Neural cell (in vitro differentiated cells): ENCODE data around the gene CLEC14A. TPM values are rescaled to one million over a fixed set of nuclear protein-coding genes. Genes with fewer than 3 reads are reported as not detected.

Experiments used
- H2AFZ ChIP-seq: fragments of 200-600, 300-800 bp; sonication (generic), shearing (Covaris generic); 2 replicates; pipeline ENCODE4 v1.6.0; 2014; ENCODE audit warnings: low read depth, mild to moderate bottlenecking, antibody characterized with exemption, low read length, moderate library complexity
- H3F3A ChIP-seq: fragments of 200-600 bp; shearing (Covaris generic); 2 replicates; pipeline ENCODE4 v1.6.1; 2016; ENCODE audit warnings: mild to moderate bottlenecking, moderate library complexity, mixed read lengths, antibody characterized with exemption, low read length; ENCODE audit not compliant: insufficient read depth, poor library complexity, severe bottlenecking
- H3K27ac ChIP-seq: fragments of 200-600, 300-800 bp; sonication (generic), shearing (Covaris generic); 2 replicates; pipeline ENCODE4 v1.5.1; 2014; ENCODE audit warnings: mild to moderate bottlenecking, low read length, moderate library complexity
- H3K27me3 ChIP-seq: fragments of 300-800, 200-600 bp; sonication (generic), shearing (Covaris generic); 2 replicates; pipeline ENCODE4 v1.6.0; 2014; ENCODE audit warnings: mild to moderate bottlenecking, low read depth, low read length, moderate library complexity; ENCODE audit not compliant: insufficient read depth
- H3K36me3 ChIP-seq: fragments of 300-800, 200-600 bp; sonication (generic), shearing (Covaris generic); 2 replicates; pipeline ENCODE4 v1.5.1; 2014; ENCODE audit warnings: mild to moderate bottlenecking, antibody characterized with exemption, low read length, moderate library complexity; ENCODE audit not compliant: insufficient read depth
- H3K4me2 ChIP-seq: fragments of 300-800, 200-600 bp; sonication (generic), shearing (Covaris generic); 2 replicates; pipeline ENCODE4 v1.6.0; 2014; ENCODE audit warnings: mild to moderate bottlenecking, low read length
- H3K4me3 ChIP-seq: fragments of 300-800, 200-600 bp; sonication (generic), shearing (Covaris generic); 2 replicates; pipeline ENCODE4 v1.5.1; 2014; ENCODE audit warnings: mild to moderate bottlenecking, low read length, moderate library complexity
- H3K79me2 ChIP-seq: fragments of 200-600 bp; shearing (Covaris generic); replicated peaks from 2 replicates; pipeline ENCODE4 v1.6.0; 2014; ENCODE audit warnings: mild to moderate bottlenecking, low read length, moderate library complexity; ENCODE audit not compliant: insufficient read depth
- H3K9ac ChIP-seq: fragments of 300-800, 200-600 bp; sonication (generic), shearing (Covaris generic); 2 replicates; pipeline ENCODE4 v1.6.1; 2016; ENCODE audit warnings: mild to moderate bottlenecking, low read length, mixed read lengths
- H3K9me2 ChIP-seq: fragments of 200-600 bp; shearing (Covaris generic); 2 replicates; pipeline ENCODE4 v1.6.1; 2016; ENCODE audit warnings: mild to moderate bottlenecking, low read length, mixed read lengths; ENCODE audit not compliant: insufficient read depth
- H3K9me3 ChIP-seq: fragments of 200-600, 300-800 bp; sonication (generic), shearing (Covaris generic); 2 replicates; pipeline ENCODE4 v1.6.1; 2016; ENCODE audit warnings: mild to moderate bottlenecking, mixed run types, low read length, moderate library complexity, mixed read lengths
- H4K20me1 ChIP-seq: fragments of 200-600 bp; shearing (Covaris generic); 2 replicates; pipeline ENCODE4 v1.6.1; 2016; ENCODE audit warnings: mild to moderate bottlenecking, mixed run types; ENCODE audit not compliant: insufficient read depth
- EP300 ChIP-seq: fragments of 450-650 bp; conservative IDR thresholded peaks from 2 replicates; pipeline ENCODE4 v1.6.1; 2014; ENCODE audit warnings: antibody characterized with exemption, mild to moderate bottlenecking, moderate library complexity; ENCODE audit not compliant: poor library complexity, severe bottlenecking
- EZH2 ChIP-seq: fragments of 200-600, 300-800 bp; shearing (Covaris generic), sonication (generic); IDR thresholded peaks from 2 replicates; pipeline ENCODE4 v1.6.1; 2014; ENCODE audit warnings: antibody characterized with exemption, low read length, borderline replicate concordance, mild to moderate bottlenecking; ENCODE audit not compliant: insufficient read depth, poor library complexity, severe bottlenecking
- MXI1 ChIP-seq: fragments of 450-650 bp; conservative IDR thresholded peaks from 2 replicates; pipeline ENCODE4 v1.6.1; 2014; ENCODE audit warnings: antibody characterized with exemption, mild to moderate bottlenecking; ENCODE audit not compliant: poor library complexity, severe bottlenecking
- POLR2AphosphoS5 ChIP-seq: IDR thresholded peaks from 2 replicates; pipeline ENCODE4 v1.6.1; 2012
- RAD21 ChIP-seq: fragments of 450-650 bp; conservative IDR thresholded peaks from 2 replicates; pipeline ENCODE4 v1.6.1; 2014; ENCODE audit warnings: antibody characterized with exemption, mild to moderate bottlenecking, moderate library complexity
- SMC3 ChIP-seq: fragments of 450-650 bp; conservative IDR thresholded peaks from 2 replicates; pipeline ENCODE4 v1.6.1; 2014; ENCODE audit warnings: antibody characterized with exemption, mild to moderate bottlenecking, moderate library complexity; ENCODE audit not compliant: poor library complexity
- TAF1 ChIP-seq: IDR thresholded peaks from 2 replicates; pipeline ENCODE4 v1.6.1; 2012; ENCODE audit warnings: low read depth
- polyA plus RNA-seq: library from polyadenylated mRNA; depleted of rRNA; stranded (reverse); fragments of >200 nt; gene quantifications from 2 replicates; pipeline ENCODE4 v1.2.3, GENCODE V29; 2014
- TF ChIP-seq, protein P1 (sequence below): fragments of 450-650 bp; IDR thresholded peaks from 2 replicates; pipeline ENCODE4 v1.5.1; 2014; ENCODE audit warnings: antibody characterized with exemption, mild to moderate bottlenecking, moderate library complexity; ENCODE audit not compliant: poor library complexity, severe bottlenecking
- TF ChIP-seq, protein P2 (sequence below): IDR thresholded peaks from 2 replicates; pipeline ENCODE4 v1.6.1; 2012; ENCODE audit warnings: borderline replicate concordance

Gene CLEC14A
- polyA plus RNA-seq, 1 donor from 2014 or later, result 0.12 TPM

DNA sequence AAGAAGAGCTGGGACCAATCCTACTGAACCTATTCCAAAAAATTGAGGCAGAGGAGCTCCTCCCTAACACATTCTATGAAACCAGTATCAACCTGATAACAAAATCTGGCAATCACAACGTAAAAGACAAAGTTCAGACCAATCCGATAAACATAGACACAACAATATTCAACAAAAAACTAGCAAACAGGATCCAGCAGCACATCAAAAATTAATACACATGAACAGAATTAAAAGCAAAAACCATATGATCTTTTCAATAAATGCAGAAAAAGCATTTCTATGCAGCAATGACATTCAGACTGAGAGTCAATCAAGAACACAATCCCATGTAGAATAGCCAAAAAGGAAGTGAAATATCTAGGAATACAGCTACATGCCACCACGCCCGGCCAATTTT is 7.0 kb upstream of the CLEC14A start:
- no peak overlapping the region for H3K27ac ChIP-seq
- TF ChIP-seq, protein P1, sequence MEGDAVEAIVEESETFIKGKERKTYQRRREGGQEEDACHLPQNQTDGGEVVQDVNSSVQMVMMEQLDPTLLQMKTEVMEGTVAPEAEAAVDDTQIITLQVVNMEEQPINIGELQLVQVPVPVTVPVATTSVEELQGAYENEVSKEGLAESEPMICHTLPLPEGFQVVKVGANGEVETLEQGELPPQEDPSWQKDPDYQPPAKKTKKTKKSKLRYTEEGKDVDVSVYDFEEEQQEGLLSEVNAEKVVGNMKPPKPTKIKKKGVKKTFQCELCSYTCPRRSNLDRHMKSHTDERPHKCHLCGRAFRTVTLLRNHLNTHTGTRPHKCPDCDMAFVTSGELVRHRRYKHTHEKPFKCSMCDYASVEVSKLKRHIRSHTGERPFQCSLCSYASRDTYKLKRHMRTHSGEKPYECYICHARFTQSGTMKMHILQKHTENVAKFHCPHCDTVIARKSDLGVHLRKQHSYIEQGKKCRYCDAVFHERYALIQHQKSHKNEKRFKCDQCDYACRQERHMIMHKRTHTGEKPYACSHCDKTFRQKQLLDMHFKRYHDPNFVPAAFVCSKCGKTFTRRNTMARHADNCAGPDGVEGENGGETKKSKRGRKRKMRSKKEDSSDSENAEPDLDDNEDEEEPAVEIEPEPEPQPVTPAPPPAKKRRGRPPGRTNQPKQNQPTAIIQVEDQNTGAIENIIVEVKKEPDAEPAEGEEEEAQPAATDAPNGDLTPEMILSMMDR, result no peak
- TF ChIP-seq POLR2AphosphoS5 (no peak), EZH2 (no peak), SMC3 (no peak), RAD21 (no peak), TAF1 (no peak), EP300 (no peak), MXI1 (no peak)
- TF ChIP-seq, protein P2, sequence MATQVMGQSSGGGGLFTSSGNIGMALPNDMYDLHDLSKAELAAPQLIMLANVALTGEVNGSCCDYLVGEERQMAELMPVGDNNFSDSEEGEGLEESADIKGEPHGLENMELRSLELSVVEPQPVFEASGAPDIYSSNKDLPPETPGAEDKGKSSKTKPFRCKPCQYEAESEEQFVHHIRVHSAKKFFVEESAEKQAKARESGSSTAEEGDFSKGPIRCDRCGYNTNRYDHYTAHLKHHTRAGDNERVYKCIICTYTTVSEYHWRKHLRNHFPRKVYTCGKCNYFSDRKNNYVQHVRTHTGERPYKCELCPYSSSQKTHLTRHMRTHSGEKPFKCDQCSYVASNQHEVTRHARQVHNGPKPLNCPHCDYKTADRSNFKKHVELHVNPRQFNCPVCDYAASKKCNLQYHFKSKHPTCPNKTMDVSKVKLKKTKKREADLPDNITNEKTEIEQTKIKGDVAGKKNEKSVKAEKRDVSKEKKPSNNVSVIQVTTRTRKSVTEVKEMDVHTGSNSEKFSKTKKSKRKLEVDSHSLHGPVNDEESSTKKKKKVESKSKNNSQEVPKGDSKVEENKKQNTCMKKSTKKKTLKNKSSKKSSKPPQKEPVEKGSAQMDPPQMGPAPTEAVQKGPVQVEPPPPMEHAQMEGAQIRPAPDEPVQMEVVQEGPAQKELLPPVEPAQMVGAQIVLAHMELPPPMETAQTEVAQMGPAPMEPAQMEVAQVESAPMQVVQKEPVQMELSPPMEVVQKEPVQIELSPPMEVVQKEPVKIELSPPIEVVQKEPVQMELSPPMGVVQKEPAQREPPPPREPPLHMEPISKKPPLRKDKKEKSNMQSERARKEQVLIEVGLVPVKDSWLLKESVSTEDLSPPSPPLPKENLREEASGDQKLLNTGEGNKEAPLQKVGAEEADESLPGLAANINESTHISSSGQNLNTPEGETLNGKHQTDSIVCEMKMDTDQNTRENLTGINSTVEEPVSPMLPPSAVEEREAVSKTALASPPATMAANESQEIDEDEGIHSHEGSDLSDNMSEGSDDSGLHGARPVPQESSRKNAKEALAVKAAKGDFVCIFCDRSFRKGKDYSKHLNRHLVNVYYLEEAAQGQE, result no peak

DNA sequence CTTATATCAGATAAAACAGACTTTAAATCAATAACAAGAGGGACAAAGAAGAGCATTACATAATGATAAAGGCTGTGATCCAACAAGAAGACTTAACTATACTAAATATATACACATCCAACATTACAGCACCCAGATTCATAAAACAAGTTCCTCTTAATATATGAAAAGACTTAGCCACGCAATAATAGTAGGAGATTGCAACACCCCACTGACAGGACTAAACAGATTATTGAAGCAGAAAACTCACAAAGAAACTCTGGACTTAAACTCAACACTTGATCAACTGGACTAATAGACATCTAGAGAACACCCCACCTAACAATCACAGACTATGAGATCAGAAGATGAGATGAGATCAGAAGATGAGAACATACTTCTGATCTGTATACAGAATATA is 5.7 kb upstream of the CLEC14A start:
- Histone ChIP-seq H3K9me3 (no peaks in the 10 kb centered on the region), H3K79me2 (no peaks in the 10 kb centered on the region), H2AFZ (no peak overlapping the region), H3K27ac (no peak overlapping the region), H3K36me3 (no peaks in the 10 kb centered on the region), H3K4me3 (no peak overlapping the region), H3K4me2 (no peak overlapping the region), H4K20me1 (no peaks in the 10 kb centered on the region), H3K9ac (no peak overlapping the region), H3K27me3 (peaks cover 5% of the 10 kb centered on the region), H3F3A (no peaks in the 10 kb centered on the region), H3K9me2 (no peaks in the 10 kb centered on the region)
- TF ChIP-seq, protein P1, result no peak
- no peak for TF ChIP-seq EP300
- no peak for TF ChIP-seq SMC3
- TF ChIP-seq POLR2AphosphoS5, result no peak
- TF ChIP-seq TAF1, result no peak
- TF ChIP-seq MXI1, result no peak
- TF ChIP-seq, protein P2, result no peak
- no peak for TF ChIP-seq EZH2
- TF ChIP-seq RAD21, result no peak

More for the DNA sequence above, 7.0 kb upstream of the CLEC14A start:
- Histone ChIP-seq H3F3A (no peaks in the 10 kb centered on the region), H4K20me1 (no peaks in the 10 kb centered on the region), H3K79me2 (no peaks in the 10 kb centered on the region), H2AFZ (no peak overlapping the region), H3K4me3 (no peak overlapping the region), H3K36me3 (no peaks in the 10 kb centered on the region), H3K4me2 (no peak overlapping the region), H3K9me2 (no peaks in the 10 kb centered on the region), H3K27me3 (no peaks in the 10 kb centered on the region), H3K9me3 (no peaks in the 10 kb centered on the region), H3K9ac (no peak overlapping the region)
